GM15510 (cell line): Measurements from ENCODE around the gene TMPO.

Experiments
- POLR2A ChIP-seq: IDR thresholded peaks from 3 replicates; pipeline ENCODE4 v1.6.1; 2011; ENCODE audit warnings: borderline replicate concordance; ENCODE audit not compliant: insufficient read length; ENCODE audit errors: extremely low read depth

Gene TMPO

GRCh38 chr12:98492580-98493140 is 22.7 kb upstream of the TMPO start:
- TF ChIP-seq POLR2A = no peak

- no peak for TF ChIP-seq POLR2A
Observed at GRCh38 chr12:98503342-98503591, 12.1 kb upstream of the TMPO start.

- peak; percentile 47 for TF ChIP-seq POLR2A
Observed at GRCh38 chr12:98503592-98504367, 11.6 kb upstream of the TMPO start.

- TF ChIP-seq POLR2A = no peak
Observed at GRCh38 chr12:98504368-98504617, 11.1 kb upstream of the TMPO start.

- no peak for TF ChIP-seq POLR2A
Observed at GRCh38 chr12:98509063-98509462, 6.3 kb upstream of the TMPO start.

- TF ChIP-seq POLR2A = no peak
Observed at GRCh38 chr12:98513379-98514322, 1.7 kb upstream of the TMPO start.

- TF ChIP-seq POLR2A = no peak
Observed at GRCh38 chr12:98514982-98515286, 456 bp upstream of the TMPO start.

GRCh38 chr12:98516111-98516873 is 902 bp downstream of the TMPO start:
- TF ChIP-seq POLR2A = peak; percentile 74

GRCh38 chr12:98519257-98519907 is 4.0 kb downstream of the TMPO start:
- no peak for TF ChIP-seq POLR2A

GRCh38 chr12:98530068-98530467 is 14.7 kb downstream of the TMPO start:
- TF ChIP-seq POLR2A = no peak

GRCh38 chr12:98532687-98533304 is 17.4 kb downstream of the TMPO start:
- TF ChIP-seq POLR2A = no peak

- no peak for TF ChIP-seq POLR2A
Observed at GRCh38 chr12:98533723-98534251, 18.4 kb downstream of the TMPO start.

GRCh38 chr12:98538031-98538430 is 22.6 kb downstream of the TMPO start:
- TF ChIP-seq POLR2A = no peak

- no peak for TF ChIP-seq POLR2A
Observed at GRCh38 chr12:98543701-98544100, 28.3 kb downstream of the TMPO start.
